ENCODE data around the gene PIP5K1C.

The PIP5K1C gene, protein sequence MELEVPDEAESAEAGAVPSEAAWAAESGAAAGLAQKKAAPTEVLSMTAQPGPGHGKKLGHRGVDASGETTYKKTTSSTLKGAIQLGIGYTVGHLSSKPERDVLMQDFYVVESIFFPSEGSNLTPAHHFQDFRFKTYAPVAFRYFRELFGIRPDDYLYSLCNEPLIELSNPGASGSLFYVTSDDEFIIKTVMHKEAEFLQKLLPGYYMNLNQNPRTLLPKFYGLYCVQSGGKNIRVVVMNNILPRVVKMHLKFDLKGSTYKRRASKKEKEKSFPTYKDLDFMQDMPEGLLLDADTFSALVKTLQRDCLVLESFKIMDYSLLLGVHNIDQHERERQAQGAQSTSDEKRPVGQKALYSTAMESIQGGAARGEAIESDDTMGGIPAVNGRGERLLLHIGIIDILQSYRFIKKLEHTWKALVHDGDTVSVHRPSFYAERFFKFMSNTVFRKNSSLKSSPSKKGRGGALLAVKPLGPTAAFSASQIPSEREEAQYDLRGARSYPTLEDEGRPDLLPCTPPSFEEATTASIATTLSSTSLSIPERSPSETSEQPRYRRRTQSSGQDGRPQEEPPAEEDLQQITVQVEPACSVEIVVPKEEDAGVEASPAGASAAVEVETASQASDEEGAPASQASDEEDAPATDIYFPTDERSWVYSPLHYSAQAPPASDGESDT

DNA sequence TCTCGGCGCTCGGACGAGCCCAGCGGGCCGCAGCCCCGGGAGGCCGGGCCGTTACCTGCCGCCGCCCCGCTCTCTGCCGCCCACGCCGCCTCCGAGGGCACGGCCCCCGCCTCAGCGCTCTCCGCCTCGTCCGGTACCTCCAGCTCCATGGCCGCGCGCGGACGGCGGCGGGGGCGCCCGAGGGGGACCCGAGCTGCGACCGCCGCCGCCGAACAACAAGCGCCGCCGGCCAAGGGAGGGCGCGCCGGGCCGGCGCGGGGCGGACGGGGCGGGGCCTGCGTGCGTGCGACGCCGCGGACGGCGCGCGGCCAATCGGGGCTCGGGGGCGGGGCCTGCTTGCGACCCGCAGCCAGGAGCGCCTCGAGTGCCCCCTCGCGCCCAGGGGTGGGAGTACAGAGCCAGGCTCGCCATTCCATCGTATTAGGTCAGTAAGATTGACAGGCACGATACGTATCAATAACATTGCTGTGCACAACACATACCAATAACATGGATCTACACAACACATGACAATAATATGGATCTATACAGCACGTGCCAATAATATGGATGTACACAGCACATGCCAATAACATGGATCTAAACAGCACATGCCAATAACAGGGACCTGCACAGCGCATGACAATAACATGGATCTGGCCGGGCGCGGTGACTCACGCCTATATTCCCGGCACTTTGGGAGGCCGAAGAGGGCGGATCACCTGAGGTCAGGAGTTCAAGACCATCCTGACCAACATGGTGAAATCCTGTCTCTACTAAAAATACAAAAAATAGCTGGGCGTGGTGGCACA lies at the start of gene PIP5K1C:
PIP5K1C (minus strand) TSS at position 227 of the 791 bp plus-strand sequence; CDS start at position 149, 78 bp downstream.
- peak; percentile 45 to 90 for DNase-seq

DNA sequence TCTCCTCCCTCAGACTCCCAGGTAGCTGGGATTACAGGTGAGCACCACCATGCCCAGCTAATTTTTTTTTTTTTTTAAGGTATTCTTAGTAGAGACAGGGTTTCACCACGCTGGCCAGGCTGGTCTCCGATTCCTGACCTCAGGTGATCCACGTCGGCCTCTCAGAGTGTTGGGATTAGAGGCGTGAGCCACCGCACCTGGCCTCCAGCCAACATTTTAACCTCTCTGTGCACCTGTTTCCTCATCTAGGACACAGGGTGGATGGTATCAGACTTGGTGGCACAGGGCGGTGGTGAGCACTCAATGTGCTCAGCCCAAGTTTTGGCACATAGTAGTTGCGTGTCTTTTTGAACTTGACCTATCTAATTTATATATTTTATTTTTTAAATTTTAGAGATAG lies 48.7 kb upstream of the PIP5K1C start:
- DNase-seq, result no peak

DNA sequence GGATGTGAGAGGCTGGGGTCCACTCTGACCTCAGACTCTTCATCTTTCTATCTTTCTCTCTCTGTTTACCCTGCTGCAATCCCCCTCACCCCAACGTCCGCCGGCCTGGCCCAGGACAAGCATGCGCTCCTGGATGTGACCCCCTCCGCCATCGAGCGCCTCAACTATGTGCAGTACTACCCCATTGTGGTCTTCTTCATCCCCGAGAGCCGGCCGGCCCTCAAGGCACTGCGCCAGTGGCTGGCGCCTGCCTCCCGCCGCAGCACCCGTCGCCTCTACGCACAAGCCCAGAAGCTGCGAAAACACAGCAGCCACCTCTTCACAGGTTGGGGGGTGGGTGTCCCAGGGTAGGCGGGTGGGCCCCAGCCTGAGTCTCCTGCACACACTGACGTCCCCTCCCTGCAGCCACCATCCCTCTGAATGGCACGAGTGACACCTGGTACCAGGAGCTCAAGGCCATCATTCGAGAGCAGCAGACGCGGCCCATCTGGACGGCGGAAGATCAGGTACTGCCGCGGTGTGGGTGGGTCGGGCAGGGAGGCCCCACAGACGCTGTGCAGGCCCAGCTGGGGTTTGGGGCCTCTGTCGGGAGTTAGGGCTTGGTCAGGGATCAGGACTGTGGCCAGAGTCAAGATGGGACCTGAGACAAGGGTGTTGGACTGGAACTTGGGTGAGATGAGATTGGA lies 46.2 kb upstream of the PIP5K1C start:
- no peak for DNase-seq

DNA sequence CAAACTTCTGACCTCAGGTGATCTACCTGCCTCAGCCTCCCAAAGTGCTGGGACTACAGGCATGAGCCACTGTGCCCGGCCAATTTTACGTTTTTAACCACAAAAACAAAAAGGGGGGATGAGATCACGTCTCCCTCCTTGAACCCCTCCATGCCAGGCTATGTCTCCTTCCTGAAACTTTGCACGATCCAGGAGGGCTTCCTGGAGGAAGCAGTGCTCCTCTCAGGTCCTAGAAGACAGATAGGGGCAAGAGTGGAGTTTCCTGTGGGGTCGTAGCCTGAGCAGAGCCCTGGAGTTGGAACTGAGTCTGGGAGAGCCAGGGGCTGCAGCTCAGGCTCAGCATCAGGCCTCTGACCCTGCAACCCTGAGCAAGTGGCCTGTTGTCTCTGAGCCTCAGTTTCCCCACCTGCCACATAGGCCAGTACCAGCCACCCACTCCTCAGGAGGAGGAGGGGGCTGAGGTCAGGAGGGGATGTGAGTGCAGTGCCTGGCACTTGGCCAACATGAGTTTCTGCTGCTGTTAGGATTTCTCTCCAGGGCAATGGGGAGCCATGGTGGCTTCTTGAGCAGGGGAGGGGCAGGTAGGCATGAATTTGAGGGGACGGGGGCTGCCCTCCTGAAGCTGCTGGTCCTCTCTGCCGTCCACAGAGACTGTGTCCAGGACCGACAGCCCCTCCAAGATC lies 45.2 kb upstream of the PIP5K1C start:
- no peak for DNase-seq

DNA sequence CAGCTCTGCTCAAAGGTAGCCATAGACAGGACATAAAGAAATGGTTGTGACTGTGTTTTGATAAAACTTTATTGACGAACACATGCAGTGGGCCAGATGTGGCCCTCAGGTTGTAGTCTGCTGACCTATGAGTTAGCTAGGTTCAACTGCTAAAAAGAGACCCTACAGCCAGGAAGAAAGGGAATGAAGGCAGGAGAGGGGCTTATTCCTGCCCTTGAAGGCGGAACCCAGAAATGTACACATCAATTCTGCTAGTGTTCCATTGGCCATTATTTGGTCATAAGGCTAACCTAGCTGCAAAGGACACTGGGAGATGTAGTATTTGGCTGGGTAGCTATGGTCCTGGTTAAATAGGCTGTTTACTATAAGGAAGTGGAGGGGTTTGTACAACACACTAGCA lies 43.2 kb upstream of the PIP5K1C start:
- DNase-seq, result peak in 1 of 2 experiments; percentile 29

DNA sequence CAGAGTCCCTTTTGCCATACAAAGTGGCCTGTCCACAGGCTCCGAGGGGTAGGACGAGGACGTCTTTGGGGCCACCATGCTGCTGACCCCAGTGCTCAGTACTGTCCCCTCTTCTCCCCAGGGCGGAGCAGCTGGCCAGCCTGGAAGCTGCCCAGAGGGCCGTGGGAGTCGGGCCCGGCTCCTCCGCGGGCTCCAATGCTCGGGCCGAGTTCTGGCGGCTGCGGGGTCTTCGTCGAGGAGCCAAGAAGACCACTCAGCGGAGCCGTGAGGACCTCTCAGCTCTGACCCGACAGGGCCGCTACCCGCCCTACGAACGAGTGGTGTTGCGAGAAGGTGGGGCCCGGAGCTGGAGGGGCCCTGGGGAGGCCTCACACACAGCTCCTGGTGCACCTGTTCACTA lies 40.2 kb upstream of the PIP5K1C start:
- DNase-seq, result no peak

DNA sequence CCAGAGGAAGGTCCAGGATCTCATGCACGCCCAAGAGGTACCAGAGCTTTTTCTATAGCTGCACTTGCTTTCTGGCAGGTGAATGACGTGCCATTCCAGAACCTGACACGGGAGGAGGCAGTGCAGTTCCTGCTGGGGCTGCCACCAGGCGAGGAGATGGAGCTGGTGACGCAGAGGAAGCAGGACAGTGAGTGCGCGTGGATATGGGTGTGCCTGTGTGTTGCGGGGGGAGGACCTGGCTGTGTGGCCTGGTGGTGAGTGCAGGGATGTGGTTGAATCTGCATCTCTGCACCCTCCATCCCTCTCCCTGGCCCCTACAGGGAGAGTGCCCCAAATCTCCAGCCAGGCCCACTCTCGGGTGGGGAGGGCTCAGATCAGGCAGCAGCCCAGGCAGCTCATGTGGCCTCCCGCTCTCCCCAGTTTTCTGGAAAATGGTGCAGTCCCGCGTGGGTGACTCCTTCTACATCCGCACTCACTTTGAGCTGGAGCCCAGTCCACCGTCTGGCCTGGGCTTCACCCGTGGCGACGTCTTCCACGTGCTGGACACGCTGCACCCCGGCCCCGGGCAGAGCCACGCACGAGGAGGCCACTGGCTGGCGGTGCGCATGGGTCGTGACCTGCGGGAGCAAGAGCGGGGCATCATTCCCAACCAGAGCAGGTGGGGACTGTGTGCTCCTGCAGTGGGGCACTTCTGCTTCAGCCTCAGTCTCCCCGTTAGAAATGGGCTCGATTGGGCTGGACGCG lies 38.4 kb upstream of the PIP5K1C start:
- DNase-seq, result no peak

DNA sequence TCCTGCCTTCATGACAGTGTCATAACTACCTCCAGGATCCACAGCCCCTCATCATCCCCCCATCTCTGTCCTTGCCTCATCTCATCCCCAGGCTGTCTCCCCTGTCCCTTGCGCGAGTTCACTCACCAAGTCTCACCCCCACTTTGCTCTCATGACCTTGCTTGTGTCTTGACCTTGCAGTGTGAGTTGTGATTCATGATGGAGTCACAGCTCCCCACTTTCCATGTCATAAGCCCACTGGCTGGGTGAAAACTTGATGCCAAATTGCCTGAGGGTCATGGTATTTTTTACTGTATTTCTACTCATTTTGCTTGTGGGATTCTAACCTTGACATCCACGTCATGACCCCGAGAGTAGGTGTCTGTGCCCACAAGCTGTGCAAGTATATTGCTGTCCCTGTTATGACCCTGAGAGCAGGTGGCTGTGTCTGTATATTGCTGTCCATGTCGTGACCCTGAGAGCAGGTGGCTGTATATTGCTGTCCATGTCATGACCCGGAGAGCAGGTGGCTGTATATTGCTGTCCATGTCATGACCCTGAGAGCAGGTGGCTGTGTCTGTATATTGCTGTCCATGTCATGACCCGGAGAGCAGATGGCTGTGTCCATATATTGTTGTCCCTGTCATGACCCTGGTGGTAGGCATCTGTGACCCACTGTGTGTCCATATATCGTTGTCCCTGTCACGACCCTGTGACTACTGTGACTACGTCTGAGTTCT lies 37.4 kb upstream of the PIP5K1C start:
- no peak for DNase-seq

DNA sequence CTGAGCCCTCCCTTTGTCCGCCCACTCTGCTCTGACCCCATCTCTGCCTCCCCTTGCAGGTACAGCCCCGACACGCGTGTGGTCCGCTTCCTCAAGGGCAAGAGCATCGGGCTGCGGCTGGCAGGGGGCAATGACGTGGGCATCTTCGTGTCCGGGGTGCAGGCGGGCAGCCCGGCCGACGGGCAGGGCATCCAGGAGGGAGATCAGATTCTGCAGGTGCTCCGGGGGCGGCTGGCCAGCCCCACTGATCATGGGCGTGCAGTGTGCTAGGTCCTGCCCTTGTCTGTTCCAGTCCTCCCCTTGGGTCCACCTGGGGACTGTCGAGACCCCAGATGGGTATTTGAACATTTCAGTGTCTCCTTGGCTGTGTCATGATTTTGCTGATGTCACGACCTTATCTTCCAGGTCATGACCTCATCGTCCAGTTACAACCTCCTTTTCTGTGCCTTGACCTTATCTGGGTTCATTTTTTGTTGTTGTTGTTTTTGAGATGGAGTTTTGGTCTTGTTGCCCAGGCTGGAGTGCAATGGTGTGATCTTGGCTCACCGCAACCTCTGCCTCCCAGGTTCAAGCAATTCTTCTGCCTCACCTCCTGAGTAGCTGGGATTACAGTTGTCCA lies 35.9 kb upstream of the PIP5K1C start:
- no peak for DNase-seq

DNA sequence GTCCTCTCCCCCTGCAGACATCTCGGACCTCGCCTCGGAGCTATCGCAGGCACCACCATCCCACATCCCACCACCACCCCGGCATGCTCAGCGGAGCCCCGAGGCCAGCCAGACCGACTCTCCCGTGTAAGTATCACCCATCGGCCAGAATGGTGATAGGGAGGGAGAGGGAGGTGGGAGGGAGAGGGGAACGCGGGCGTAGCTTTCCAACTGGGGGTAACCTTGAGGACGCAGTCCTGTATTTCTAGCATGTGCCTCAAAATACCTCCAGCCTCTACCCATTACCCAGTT lies 34.0 kb upstream of the PIP5K1C start:
- no peak for DNase-seq

DNA sequence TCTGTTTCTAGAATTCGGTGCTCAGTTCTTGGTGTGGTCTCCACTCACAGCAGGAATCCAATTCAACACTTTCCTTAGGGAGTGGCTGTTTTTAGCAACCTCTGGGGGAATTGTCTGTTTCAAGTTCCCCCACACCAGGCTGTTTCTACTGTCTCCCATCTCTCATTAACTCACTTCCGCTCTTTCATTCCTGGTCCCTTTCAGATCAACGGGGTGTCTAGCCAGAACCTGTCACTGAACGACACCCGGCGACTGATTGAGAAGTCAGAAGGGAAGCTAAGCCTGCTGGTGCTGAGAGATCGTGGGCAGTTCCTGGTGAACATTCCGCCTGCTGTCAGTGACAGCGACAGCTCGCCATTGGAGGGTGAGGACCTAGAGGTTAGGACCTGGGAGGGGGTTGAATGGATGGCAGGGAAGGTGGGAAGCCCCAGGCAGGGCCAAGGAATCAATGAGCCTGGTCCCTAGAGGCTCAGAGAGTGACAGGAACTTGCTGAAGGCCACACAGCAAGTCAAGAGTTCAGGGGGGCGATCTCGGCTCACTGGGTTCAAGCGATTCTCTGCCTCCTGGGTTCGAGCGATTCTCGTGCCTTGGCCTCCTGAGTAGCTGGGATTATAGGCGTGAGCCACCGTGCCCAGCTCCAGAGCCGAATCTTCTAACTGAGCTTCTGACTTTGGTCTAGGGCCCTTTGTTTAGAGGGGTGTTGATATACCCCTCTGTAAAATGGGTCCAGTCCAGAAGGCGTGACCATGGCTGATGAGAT lies 33.5 kb upstream of the PIP5K1C start:
- DNase-seq, result no peak

DNA sequence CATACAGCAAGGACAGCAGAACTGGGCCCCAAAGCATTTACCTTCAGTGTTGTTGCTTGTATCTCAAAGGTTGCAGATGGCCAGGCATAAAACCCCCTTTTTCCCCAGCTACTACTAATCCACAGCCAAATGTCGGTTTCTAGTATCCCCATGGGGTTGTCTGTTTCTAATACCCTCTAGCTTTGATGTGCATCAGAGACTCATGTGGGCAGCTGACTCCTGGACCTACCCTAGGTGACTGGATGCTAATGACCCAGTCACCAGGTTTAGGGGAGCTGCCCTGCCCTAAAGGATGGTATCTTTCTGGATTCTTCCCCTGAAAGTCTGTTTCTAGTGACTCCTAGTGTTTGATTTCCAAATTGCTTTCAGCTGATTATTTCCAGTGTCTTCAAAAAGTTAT lies 31.8 kb upstream of the PIP5K1C start:
- no peak for DNase-seq

DNA sequence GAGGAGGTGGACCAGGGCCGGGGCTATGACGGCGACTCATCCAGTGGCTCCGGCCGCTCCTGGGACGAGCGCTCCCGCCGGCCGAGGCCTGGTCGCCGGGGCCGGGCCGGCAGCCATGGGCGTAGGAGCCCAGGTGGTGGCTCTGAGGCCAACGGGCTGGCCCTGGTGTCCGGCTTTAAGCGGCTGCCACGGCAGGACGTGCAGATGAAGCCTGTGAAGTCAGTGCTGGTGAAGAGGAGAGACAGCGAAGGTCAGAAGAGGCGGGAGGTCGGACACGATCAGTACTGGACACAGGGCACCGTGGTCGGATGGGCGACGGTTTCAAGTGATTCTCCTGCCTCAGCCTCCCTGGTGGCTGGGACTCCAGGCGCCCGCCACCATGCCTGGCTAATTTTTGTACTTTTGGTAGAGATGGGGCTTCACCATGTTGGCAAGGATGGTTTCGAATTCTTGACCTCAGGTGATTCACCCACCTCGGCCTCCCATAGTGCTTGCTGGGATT lies 30.2 kb upstream of the PIP5K1C start:
- no peak for DNase-seq

DNA sequence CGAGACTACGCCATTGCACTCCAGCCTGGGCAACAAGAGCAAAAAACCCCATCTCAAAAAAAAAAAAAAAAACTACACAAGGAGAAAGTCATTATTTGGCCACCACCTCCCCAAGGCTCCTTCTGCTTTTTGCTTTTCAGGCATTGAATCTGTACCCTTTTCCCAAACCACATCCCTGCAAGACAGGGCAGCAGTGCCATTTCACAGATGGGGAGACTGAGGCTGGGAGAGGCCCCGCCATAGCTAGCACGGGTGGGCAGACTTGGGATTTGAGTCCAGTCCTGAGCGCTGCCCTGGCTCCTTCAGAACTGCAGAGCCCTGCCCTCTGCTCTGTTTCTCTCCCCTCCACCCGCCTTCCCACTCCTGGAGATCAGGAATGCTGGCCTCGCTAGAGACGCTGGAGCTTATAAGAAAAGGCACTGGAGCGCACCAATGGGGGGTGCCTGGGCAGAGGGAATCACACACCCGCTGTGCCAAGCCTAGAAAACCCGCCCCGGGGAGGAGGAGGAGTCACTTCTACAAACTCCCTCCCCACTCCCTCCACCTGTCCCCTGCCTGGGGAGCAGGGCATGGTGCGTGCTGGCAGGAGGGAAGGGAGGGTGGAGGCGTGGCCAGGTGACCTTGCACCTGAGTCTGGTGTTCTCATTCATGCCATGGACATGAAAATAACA lies 25.5 kb upstream of the PIP5K1C start:
- DNase-seq, result no peak

DNA sequence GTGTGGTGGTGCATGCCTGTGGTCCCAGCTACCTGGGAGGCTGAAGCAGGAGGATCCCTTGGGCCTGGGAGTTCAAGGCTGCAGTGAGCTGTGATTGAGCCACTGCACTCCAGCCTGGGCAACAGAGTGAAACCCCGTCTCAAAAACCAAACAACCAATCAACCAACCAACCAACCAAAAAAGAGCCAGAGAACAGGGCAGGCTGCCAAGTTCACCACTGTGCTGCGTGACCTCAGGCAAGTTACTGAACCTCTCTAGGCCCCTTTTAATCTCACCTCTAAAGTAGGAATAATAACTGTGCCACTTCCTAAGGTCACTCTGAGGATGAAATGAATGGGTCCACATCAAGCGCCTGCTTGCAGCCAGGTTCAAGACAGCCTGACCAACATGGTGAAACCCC lies 24.9 kb upstream of the PIP5K1C start:
- DNase-seq, result no peak

DNA sequence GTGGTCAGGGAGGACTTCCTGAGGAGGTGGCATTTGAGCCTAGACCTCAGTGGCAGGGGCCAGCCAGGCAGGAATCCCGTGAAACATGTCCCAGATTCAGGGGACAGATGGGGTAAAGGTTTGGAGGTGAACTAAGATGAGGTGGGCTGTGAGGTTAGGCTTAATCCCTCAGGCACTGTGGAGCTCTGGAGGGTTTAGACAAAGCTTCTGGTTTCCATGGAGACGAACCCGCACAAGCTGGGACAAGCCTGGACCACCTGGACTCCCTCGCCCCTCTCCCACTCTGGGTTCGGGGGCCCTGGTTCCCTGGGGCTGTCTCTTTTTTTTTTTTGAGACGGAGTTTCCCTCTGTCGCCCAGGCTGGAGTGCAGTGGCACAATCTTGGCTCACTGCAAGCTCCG lies 23.6 kb upstream of the PIP5K1C start:
- DNase-seq, result no peak

DNA sequence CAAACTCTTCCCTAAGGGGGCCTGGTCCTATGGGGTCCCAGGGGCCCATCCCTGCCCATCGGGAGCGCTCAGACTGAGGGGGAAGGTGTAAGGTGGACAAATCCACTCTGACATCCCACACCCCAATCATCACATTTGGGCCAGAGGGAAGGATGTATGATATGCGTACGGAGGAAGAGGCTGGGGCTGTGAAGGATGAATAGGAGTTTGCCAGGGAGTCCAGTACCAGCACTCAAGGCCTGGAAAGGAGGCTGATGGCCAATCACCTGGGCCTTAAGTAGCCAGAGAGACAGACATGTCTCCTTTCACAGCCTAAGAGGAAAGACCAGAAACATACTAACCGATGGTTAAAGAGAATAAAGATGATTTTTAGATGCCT lies 22.8 kb upstream of the PIP5K1C start:
- no peak for DNase-seq

DNA sequence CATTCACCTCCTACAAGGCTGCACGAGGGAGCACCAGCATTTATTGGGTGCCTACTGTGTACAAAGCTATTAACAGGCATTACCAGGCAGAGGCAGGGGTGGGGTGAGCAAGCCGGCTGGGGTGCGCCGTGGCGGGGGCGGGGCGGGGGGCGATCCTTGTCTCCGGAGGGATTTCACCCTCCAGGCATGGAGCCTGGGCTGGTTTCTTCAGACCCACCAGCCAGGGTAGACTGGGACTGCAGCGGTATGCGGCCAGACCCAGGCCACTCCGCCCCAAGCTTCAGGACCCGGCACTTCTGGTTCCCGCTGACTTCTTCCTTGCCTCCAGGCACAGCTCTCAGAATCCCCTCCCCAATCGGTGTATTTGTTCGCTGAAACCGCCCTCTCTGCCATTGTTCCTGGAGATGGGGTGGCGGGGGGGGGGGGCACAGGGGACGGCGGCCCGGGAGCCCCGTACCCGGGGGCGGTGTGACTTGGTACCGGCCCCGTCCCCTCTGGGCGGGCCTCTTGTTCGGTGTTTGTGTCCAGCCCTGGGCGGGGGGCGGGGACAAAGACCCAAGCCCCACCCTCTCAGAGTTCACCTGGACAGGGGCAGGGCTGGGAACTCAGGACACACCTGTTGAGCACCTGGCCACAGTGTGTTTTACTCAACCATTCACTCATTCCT lies 22.3 kb upstream of the PIP5K1C start:
- no peak for DNase-seq
